ENCODE results near the gene SHC2.

DNA sequence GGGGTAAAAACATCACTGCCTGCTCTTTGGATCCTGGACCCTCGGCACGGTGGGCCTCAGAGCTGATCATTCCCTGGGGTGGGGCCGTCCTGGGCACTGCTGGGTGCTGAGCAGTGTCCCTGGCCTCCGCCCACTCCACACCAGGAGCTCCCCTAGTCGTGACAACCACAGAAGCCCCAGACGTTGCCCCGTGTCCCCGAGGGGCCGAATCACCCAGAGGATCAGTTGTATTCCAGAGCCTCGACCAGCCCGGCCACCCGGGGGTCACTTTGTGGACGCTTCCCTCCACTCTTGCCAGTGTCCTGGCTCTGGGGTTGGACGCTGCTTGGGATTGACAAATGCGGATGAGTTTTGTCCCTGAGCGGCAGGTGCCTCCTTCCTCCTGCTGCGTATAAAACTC is 62.1 kb downstream of the SHC2 start:
- TF ChIP-seq CTCF (IDR thresholded peaks at IDR 0.05; ENCODE audit: extremely low read depth in 1 of 2, insufficient read depth in 1 of 2, low read depth in 1 of 2, low read length in 2 of 2), result no peak
- no peak for TF ChIP-seq MAX (IDR thresholded peaks at IDR 0.05; ENCODE audit: insufficient read depth, insufficient read length)
- no peak for TF ChIP-seq POLR2AphosphoS5 (IDR thresholded peaks at IDR 0.05; ENCODE audit: insufficient read depth, low read depth, low read length)
- TF ChIP-seq EZH2 (IDR thresholded peaks at IDR 0.05; ENCODE audit: borderline replicate concordance, low read depth, low read length, severe bottlenecking), result no peak
- TF ChIP-seq POLR2A (IDR thresholded peaks at IDR 0.05; ENCODE audit: low read depth, low read length), result no peak
- no peak for TF ChIP-seq JUN (IDR thresholded peaks at IDR 0.05; ENCODE audit: borderline replicate concordance, insufficient read depth, insufficient read length, low read depth)
- no peak for TF ChIP-seq MYC (IDR thresholded peaks at IDR 0.05; ENCODE audit: low read depth, low read length)
- no peak for TF ChIP-seq FOS (IDR thresholded peaks at IDR 0.05; ENCODE audit: borderline replicate concordance, insufficient read depth, low read length)

Data from endothelial cell of umbilical vein (primary cell).